A549 (cell line): ENCODE measurements around the gene TP53I11. TPM values are rescaled to one million over a fixed set of nuclear protein-coding genes. Genes with fewer than 3 reads are reported as not detected.
A peak's percentile ranks its signal among the peaks of the same experiment; 100 is the strongest.

Experiments used
- ATAC-seq, 2 experiments: fragments of 200-7000 bp in 1 of 2; fragments of >200 bp in 1 of 2; cut with Nextera tagmentation in 1 of 2; cut with Tn5 transposase in 1 of 2; 3 replicates each; pipeline versions ENCODE4 v1.8.0 to v1.9.1; 2018 to 2020; ENCODE audit warnings: mild to moderate bottlenecking in 1 of 2, moderate library complexity in 1 of 2
- CTCF ChIA-PET: fragments of 300-600 bp; sonication (Branson Sonifier 250); formaldehyde crosslinking; extraction: SDS; loops from one replicate; lab custom pipeline; 2021; ENCODE audit warnings: antibody characterized with exemption, inconsistent platforms; lab: Yijun Ruan, JAX
- POLR2A ChIA-PET: fragments of 350-600 bp; formaldehyde crosslinking; extraction: SDS; loops from one replicate; lab custom pipeline; 2021; ENCODE audit warnings: antibody characterized with exemption, inconsistent platforms; lab: Yijun Ruan, JAX
- DNase-seq, 2 experiments: peaks; one replicate each; pipeline versions ENCODE4 v3.0.0 to v3.0.0-alpha.2; 2011 to 2016; ENCODE audit warnings: low read depth in 1 of 2, low spot score in 1 of 2
- FAIRE-seq: peaks from 2 replicates; lab custom pipeline; 2011; peaks lifted over from hg19 to GRCh38; lab: Jason Lieb, UNC
- H3K27ac ChIP-seq, 2 experiments: fragments of >200 bp; sonication (Bioruptor Twin); formaldehyde crosslinking; 3 replicates each; pipeline ENCODE4 v1.5.1; 2016 to 2017
- H3K4me1 ChIP-seq: fragments of >200 bp; sonication (Bioruptor Twin); formaldehyde crosslinking; 3 replicates; pipeline ENCODE4 v1.6.1; 2016
- H3K4me2 ChIP-seq: fragments of >200 bp; sonication (Bioruptor Twin); formaldehyde crosslinking; 3 replicates; pipeline ENCODE4 v1.6.1; 2016
- H3K4me3 ChIP-seq: fragments of >200 bp; sonication (Bioruptor Twin); formaldehyde crosslinking; 3 replicates; pipeline ENCODE4 v1.5.1; 2016
- H3K9me3 ChIP-seq: fragments of >200 bp; sonication (Bioruptor Twin); formaldehyde crosslinking; 3 replicates; pipeline ENCODE4 v1.6.1; 2016
- CBX8 ChIP-seq: fragments of 200-600 bp; sonication (generic); IDR thresholded peaks from 2 replicates; pipeline ENCODE4 v1.6.1; 2016
- CEBPB ChIP-seq, 2 experiments: fragments of >200 bp in 1 of 2; sonication (Bioruptor Twin) in 1 of 2; formaldehyde crosslinking in 1 of 2; IDR thresholded peaks; 2 replicates each; pipeline ENCODE4 v1.6.1; 2012 to 2016
- CHD2 ChIP-seq: fragments of 150-350 bp; IDR thresholded peaks from 2 replicates; pipeline ENCODE4 v1.6.1; 2014; ENCODE audit warnings: low read length; ENCODE audit not compliant: partially characterized antibody
- EHF ChIP-seq: fragments of 250-450 bp; sonication (Bioruptor Pico); IDR thresholded peaks from 2 replicates; pipeline ENCODE4 v1.5.0; 2020; ENCODE audit warnings: mild to moderate bottlenecking
- EP300 ChIP-seq, 2 experiments: fragments of >200 bp; sonication (Bioruptor Twin); formaldehyde crosslinking; IDR thresholded peaks; 2 replicates in 1 of 2; 3 replicates in 1 of 2; pipeline ENCODE4 v1.6.1; 2016 to 2017
- ESRRA ChIP-seq: fragments of 150-350 bp; IDR thresholded peaks from 2 replicates; pipeline ENCODE4 v1.6.1; 2014; ENCODE audit warnings: mild to moderate bottlenecking, low read length, borderline replicate concordance
- FOSB ChIP-seq: fragments of 250-450 bp; sonication (Bioruptor Pico); IDR thresholded peaks from 2 replicates; pipeline ENCODE4 v1.5.0; 2020; ENCODE audit warnings: mild to moderate bottlenecking, moderate library complexity
- FOXS1 ChIP-seq: fragments of 250-450 bp; sonication (Bioruptor Pico); IDR thresholded peaks from 2 replicates; pipeline ENCODE4 v1.5.0; 2020; ENCODE audit warnings: mild to moderate bottlenecking, moderate library complexity
- HDAC2 ChIP-seq: fragments of 200-600 bp; sonication (generic); IDR thresholded peaks from 2 replicates; pipeline ENCODE4 v1.6.1; 2016
- HOXA7 ChIP-seq: fragments of 250-450 bp; sonication (Bioruptor Pico); IDR thresholded peaks from 2 replicates; pipeline ENCODE4 v1.5.0; 2020; ENCODE audit warnings: mild to moderate bottlenecking, moderate library complexity
- KDM5A ChIP-seq: fragments of 200-600 bp; sonication (generic); IDR thresholded peaks from 2 replicates; pipeline ENCODE4 v1.6.1; 2016; ENCODE audit warnings: antibody characterized with exemption, mild to moderate bottlenecking
- MAFK ChIP-seq: fragments of 450-650 bp; IDR thresholded peaks from 2 replicates; pipeline ENCODE4 v1.6.1; 2014; ENCODE audit not compliant: partially characterized antibody
- MYC ChIP-seq: IDR thresholded peaks from 2 replicates; pipeline ENCODE4 v1.6.1; 2012; ENCODE audit warnings: mild to moderate bottlenecking, inconsistent platforms, low read length, improper control_type of control experiment, borderline replicate concordance
- NFE2L2 ChIP-seq: fragments of 150-350 bp; conservative IDR thresholded peaks from 2 replicates; pipeline ENCODE4 v1.6.1; 2014; ENCODE audit warnings: low read length
- NR3C1 ChIP-seq: fragments of >200 bp; sonication (Bioruptor Twin); formaldehyde crosslinking; IDR thresholded peaks from 3 replicates; pipeline ENCODE4 v1.6.1; 2017
- POLR2A ChIP-seq: IDR thresholded peaks from 2 replicates; pipeline ENCODE4 v1.6.1; 2012; ENCODE audit warnings: mild to moderate bottlenecking, low read length
- POLR2AphosphoS2 ChIP-seq: conservative IDR thresholded peaks from 2 replicates; pipeline ENCODE4 v1.6.1; 2012; ENCODE audit warnings: low read length, improper control_type of control experiment, inconsistent platforms
- RAD21 ChIP-seq, 2 experiments: fragments of >200 bp in 1 of 2; sonication (Bioruptor Twin) in 1 of 2; formaldehyde crosslinking in 1 of 2; IDR thresholded peaks in 1 of 2; conservative IDR thresholded peaks in 1 of 2; 2 replicates in 1 of 2; 3 replicates in 1 of 2; pipeline ENCODE4 v1.6.1; 2012 to 2018; ENCODE audit warnings: inconsistent platforms in 1 of 2
- RARB ChIP-seq: fragments of 250-450 bp; sonication (Bioruptor Pico); IDR thresholded peaks from 2 replicates; pipeline ENCODE4 v1.8.0; 2021; ENCODE audit warnings: mild to moderate bottlenecking, moderate library complexity
- RNF2 ChIP-seq: fragments of 200-600 bp; sonication (generic); IDR thresholded peaks from 2 replicates; pipeline ENCODE4 v1.6.1; 2016; ENCODE audit warnings: low read depth, mild to moderate bottlenecking, antibody characterized with exemption, moderate library complexity, borderline replicate concordance
- SMC3 ChIP-seq: fragments of >200 bp; sonication (Bioruptor Twin); formaldehyde crosslinking; IDR thresholded peaks from 3 replicates; pipeline ENCODE4 v1.6.1; 2018; ENCODE audit warnings: inconsistent platforms
- SREBF2 ChIP-seq: fragments of 450-650 bp; IDR thresholded peaks from 2 replicates; pipeline ENCODE4 v1.6.1; 2014; ENCODE audit warnings: mild to moderate bottlenecking, moderate library complexity
- TFCP2L1 ChIP-seq: fragments of 250-450 bp; sonication (Bioruptor Pico); IDR thresholded peaks from 2 replicates; pipeline ENCODE4 v1.5.0; 2021; ENCODE audit warnings: mild to moderate bottlenecking
- TP53 ChIP-seq: fragments of 250-450 bp; sonication (Bioruptor Pico); IDR thresholded peaks from 2 replicates; pipeline ENCODE4 v1.5.0; 2021; ENCODE audit warnings: mild to moderate bottlenecking, moderate library complexity
- ZFP36 ChIP-seq: fragments of 450-650 bp; IDR thresholded peaks from 2 replicates; pipeline ENCODE4 v1.6.1; 2014; ENCODE audit warnings: borderline replicate concordance; ENCODE audit not compliant: partially characterized antibody
- ZSCAN20 ChIP-seq: fragments of 250-450 bp; sonication (Bioruptor Pico); IDR thresholded peaks from 2 replicates; pipeline ENCODE4 v1.8.0; 2022; ENCODE audit warnings: mild to moderate bottlenecking, moderate library complexity
- WGBS: methylation state at CpG from one replicate; pipeline ENCODE4 v1.1.6; 2017; ENCODE audit errors: missing lambda C conversion rate; 5-methylcytosine and 5-hydroxymethylcytosine counted together
- polyA plus RNA-seq, 4 experiments: library from polyadenylated mRNA; depleted of rRNA in 3 of 4; stranded (reverse); fragments of >200 nt; fragmentation: RNase III in 1 of 4; extraction: RNeasy Plus Mini Kit Qiagen cat#74134 plus additional on column Dnase treatment in 1 of 4; gene quantifications; 2 replicates in 3 of 4; 3 replicates in 1 of 4; pipeline ENCODE4 v1.2.3, GENCODE V29; 2011 to 2017
- TF ChIP-seq, protein P1 (sequence below): IDR thresholded peaks from 2 replicates; pipeline ENCODE4 v1.6.1; 2012
- TF ChIP-seq, protein P2 (sequence below): fragments of >200 bp; sonication (Bioruptor Twin); formaldehyde crosslinking; IDR thresholded peaks from 3 replicates; pipeline ENCODE4 v1.5.1; 2016
- TF ChIP-seq, protein P3 (sequence below): fragments of >200 bp; sonication (Bioruptor Twin); formaldehyde crosslinking; IDR thresholded peaks from 2 replicates; pipeline ENCODE4 v1.6.1; 2016

The TP53I11 gene
- polyA plus RNA-seq, 2 of the 4 experiments (the other 2 are of a cell fraction) = 11.2 to 28.2 TPM

GRCh38 chr11:44893846-44894617 lies 56.7 kb downstream of the TP53I11 start:
- ChIA-PET POLR2A (no interaction called here), CTCF (interaction anchor here (0.7 to 7.6 kb wide), 86 partner anchors 9 to 569 kb away, joined by 3 to 71 read pairs (median 4); partner anchors contain the start of genes CD82 and TSPAN18)
- no peak overlapping the region for H3K27ac ChIP-seq
- no peak overlapping the region; the same call in 2 of the 3 replicates for H3K4me2 ChIP-seq
- 38% methylated on average over 21 of the region's 21 CpGs for WGBS
- H3K4me3 ChIP-seq = no peak overlapping the region
- ATAC-seq = peak; percentile 88 to 98
- FAIRE-seq = no peak
- peaks cover 4% of the 10 kb centered on the region; the same call in 1 of the 3 replicates for H3K9me3 ChIP-seq
- H3K4me1 ChIP-seq = no peaks in the 10 kb centered on the region
- peak; percentile 66 to 78 for DNase-seq
- TF ChIP-seq RAD21 (conservative IDR thresholded peaks at IDR 0.05 in 1 of 2, IDR thresholded peaks at IDR 0.05 in 1 of 2) (peak; percentile 92 to 94), RNF2 (no peak), SMC3 (peak; percentile 90), NR3C1 (no peak)
- TF ChIP-seq, protein P1, sequence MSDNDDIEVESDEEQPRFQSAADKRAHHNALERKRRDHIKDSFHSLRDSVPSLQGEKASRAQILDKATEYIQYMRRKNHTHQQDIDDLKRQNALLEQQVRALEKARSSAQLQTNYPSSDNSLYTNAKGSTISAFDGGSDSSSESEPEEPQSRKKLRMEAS = peak; percentile 51; the same call in 1 of the 2 replicates
- TF ChIP-seq, protein P2, sequence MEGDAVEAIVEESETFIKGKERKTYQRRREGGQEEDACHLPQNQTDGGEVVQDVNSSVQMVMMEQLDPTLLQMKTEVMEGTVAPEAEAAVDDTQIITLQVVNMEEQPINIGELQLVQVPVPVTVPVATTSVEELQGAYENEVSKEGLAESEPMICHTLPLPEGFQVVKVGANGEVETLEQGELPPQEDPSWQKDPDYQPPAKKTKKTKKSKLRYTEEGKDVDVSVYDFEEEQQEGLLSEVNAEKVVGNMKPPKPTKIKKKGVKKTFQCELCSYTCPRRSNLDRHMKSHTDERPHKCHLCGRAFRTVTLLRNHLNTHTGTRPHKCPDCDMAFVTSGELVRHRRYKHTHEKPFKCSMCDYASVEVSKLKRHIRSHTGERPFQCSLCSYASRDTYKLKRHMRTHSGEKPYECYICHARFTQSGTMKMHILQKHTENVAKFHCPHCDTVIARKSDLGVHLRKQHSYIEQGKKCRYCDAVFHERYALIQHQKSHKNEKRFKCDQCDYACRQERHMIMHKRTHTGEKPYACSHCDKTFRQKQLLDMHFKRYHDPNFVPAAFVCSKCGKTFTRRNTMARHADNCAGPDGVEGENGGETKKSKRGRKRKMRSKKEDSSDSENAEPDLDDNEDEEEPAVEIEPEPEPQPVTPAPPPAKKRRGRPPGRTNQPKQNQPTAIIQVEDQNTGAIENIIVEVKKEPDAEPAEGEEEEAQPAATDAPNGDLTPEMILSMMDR = peak; percentile 87

DNA sequence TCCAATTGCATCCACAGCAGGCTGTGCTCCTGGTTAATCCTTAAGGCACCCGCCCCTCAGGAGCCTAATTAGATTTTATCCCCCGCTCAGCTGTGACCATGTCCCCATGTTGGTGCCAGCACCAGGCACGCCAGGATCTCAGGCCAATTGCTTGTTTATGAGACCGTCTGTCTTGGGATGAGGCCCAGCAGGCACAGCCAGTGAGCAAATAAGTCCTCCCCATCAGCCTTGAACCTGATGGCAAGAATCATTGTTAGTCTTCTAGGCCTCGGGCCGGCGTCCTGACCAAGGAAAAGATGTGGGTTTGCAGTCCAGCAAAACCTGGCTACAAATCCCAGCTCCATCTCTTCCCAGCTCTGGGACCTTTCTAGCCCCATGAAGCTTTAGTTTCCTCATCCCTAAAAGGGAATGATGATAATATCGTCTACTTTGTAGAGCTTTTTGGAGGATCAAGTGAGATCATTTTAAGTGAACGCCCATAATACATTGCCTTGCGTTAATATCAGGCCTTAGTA lies 57.3 kb downstream of the TP53I11 start:
- H3K9me3 ChIP-seq = no peaks in the 10 kb centered on the region
- ATAC-seq = no peak
- FAIRE-seq = no peak
- no peak for TF ChIP-seq NFE2L2
- no peak for TF ChIP-seq ZSCAN20 (CRISPR knock-in tag)
- TF ChIP-seq SREBF2 = no peak
- no peak for TF ChIP-seq HDAC2
- no peak for TF ChIP-seq CHD2
- TF ChIP-seq, all 56 proteins: peak for 0
- CTCF ChIA-PET = interaction anchor here (0.6 to 7.6 kb wide), 34 partner anchors 8 to 337 kb away, joined by 3 to 71 read pairs (median 5); partner anchors contain the start of gene TSPAN18
- no peak overlapping the region for H3K4me3 ChIP-seq
- no peak overlapping the region for H3K4me2 ChIP-seq
- POLR2A ChIA-PET = no interaction called here
- H3K27ac ChIP-seq = no peak overlapping the region
- WGBS = 81% methylated on average over 10 of the region's 10 CpGs
- H3K4me1 ChIP-seq = no peaks in the 10 kb centered on the region
- DNase-seq = no peak

- no peaks in the 10 kb centered on the region for H3K4me1 ChIP-seq
- WGBS = 76% methylated on average over 7 of the region's 7 CpGs
- CTCF ChIA-PET = interaction anchor here (0.6 to 7.6 kb wide), 29 partner anchors 8 to 337 kb away, joined by 3 to 71 read pairs (median 5); partner anchors contain the start of gene TSPAN18
- no peak overlapping the region for H3K4me3 ChIP-seq
- POLR2A ChIA-PET = no interaction called here
- DNase-seq = no peak
- no peak overlapping the region for H3K27ac ChIP-seq
- ATAC-seq = no peak
- no peaks in the 10 kb centered on the region for H3K9me3 ChIP-seq
- no peak for FAIRE-seq
- TF ChIP-seq ZFP36 = peak; percentile 52
- TF ChIP-seq HOXA7 (CRISPR knock-in tag) = no peak
- TF ChIP-seq, all 56 proteins: peak for 1
- no peak overlapping the region for H3K4me2 ChIP-seq
Observed at GRCh38 chr11:44892843-44893242, 57.8 kb downstream of the TP53I11 start.

GRCh38 chr11:44889266-44889665 lies 61.4 kb downstream of the TP53I11 start:
- FAIRE-seq (no peak), DNase-seq (no peak), ATAC-seq (no peak)
- Histone ChIP-seq H3K27ac (no peak overlapping the region), H3K4me1 (peaks cover 14% of the 10 kb centered on the region), H3K4me2 (no peak overlapping the region), H3K9me3 (no peaks in the 10 kb centered on the region), H3K4me3 (no peak overlapping the region)
- ChIA-PET CTCF (interaction anchor here (0.8 to 3.2 kb wide), 7 partner anchors 11 to 272 kb away, joined by 3 to 16 read pairs (median 4); no protein-coding TSS in a partner anchor), POLR2A (no interaction called here)
- TF ChIP-seq HDAC2 (no peak), MYC (no peak), ZFP36 (no peak), NFE2L2 (no peak), EP300 (IDR thresholded peaks at IDR 0.05) (no peak), POLR2AphosphoS2 (no peak), KDM5A (no peak), TFCP2L1 (no peak), POLR2A (no peak), RARB (CRISPR knock-in tag) (no peak), CBX8 (no peak), MAFK (no peak), TP53 (CRISPR knock-in tag) (no peak), CHD2 (no peak), CEBPB (IDR thresholded peaks at IDR 0.05) (no peak), ESRRA (no peak), FOXS1 (CRISPR knock-in tag) (no peak), EHF (no peak), FOSB (no peak)
- TF ChIP-seq, protein P3, sequence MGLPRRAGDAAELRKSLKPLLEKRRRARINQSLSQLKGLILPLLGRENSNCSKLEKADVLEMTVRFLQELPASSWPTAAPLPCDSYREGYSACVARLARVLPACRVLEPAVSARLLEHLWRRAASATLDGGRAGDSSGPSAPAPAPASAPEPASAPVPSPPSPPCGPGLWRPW = no peak
- WGBS = 89% methylated on average over 1 of the region's 1 CpG
